HCT116 (cell line): Measurements from ENCODE around the gene FAM110A. TPM values are rescaled to one million over a fixed set of nuclear protein-coding genes. Genes with fewer than 3 reads are reported as not detected.

Experiments
- ATAC-seq: fragments of 200-7000 bp; cut with Tn5 transposase; 2 replicates; pipeline ENCODE4 v1.9.1; 2020; ENCODE audit warnings: mild to moderate bottlenecking, moderate library complexity
- BruUV-seq: library from RNA; stranded (reverse); fragments of 400-500 nt; replicated peaks from 2 replicates; lab custom pipeline; 2021; lab: Mats Ljungman, UMichigan
- CTCF ChIA-PET: fragments of 300-600 bp; sonication (Branson Sonifier 250); formaldehyde crosslinking; loops from one replicate; lab custom pipeline; 2021; ENCODE audit warnings: antibody characterized with exemption; lab: Charles Lee
- POLR2A ChIA-PET: fragments of 300-600, 350-600 bp; sonication (Branson Sonifier 250); formaldehyde crosslinking; loops from one replicate; lab custom pipeline; 2021; ENCODE audit warnings: antibody characterized with exemption; lab: Charles Lee
- RAD21 ChIA-PET, 2 experiments: fragments of 300-600 bp; sonication (Branson Sonifier 250); formaldehyde crosslinking; loops; one replicate each; lab custom pipeline; 2023; ENCODE audit warnings: low total read pairs in 2 of 2; ENCODE audit not compliant: uncharacterized antibody in 2 of 2, unreplicated experiment in 2 of 2, low non-redundant PET in 1 of 2; lab: Charles Lee
- DNase-seq: peaks from one replicate; pipeline ENCODE4 v3.0.0-alpha.2; 2010; ENCODE audit warnings: low read depth, low spot score
- H2AFZ ChIP-seq: fragments of 200-600 bp; shearing (Covaris generic), sonication (generic); 2 replicates; pipeline ENCODE4 v1.6.1; 2017; ENCODE audit warnings: low read depth, mixed run types, mixed read lengths, antibody characterized with exemption, low read length; ENCODE audit not compliant: poor library complexity, severe bottlenecking
- H3K27ac ChIP-seq: 2 replicates; pipeline ENCODE4 v1.5.1; 2012; ENCODE audit warnings: low read depth, low read length
- H3K27me3 ChIP-seq: fragments of 200-600 bp; sonication (generic); 2 replicates; pipeline ENCODE4 v1.6.1; 2016; ENCODE audit warnings: mixed run types, low read length, mixed read lengths; ENCODE audit not compliant: insufficient read depth
- H3K36me3 ChIP-seq, 2 experiments: fragments of 200-500 bp in 1 of 2; fragments of 200-600 bp in 1 of 2; sonication (Bioruptor generic) in 1 of 2; sonication (generic) in 1 of 2; 2 replicates each; pipeline versions ENCODE4 v1.5.1 to v1.6.1; 2014 to 2016; ENCODE audit warnings: low read length in 2 of 2, inconsistent platforms in 1 of 2, mixed read lengths in 1 of 2, mixed run types in 1 of 2; ENCODE audit not compliant: insufficient read depth in 2 of 2, control insufficient read depth in 1 of 2
- H3K4me1 ChIP-seq, 2 experiments: fragments of 200-600 bp in 1 of 2; sonication (generic) in 1 of 2; 2 replicates each; pipeline versions ENCODE4 v1.5.1 to v1.6.1; 2012 to 2017; ENCODE audit warnings: low read length in 2 of 2, inconsistent platforms in 1 of 2, mild to moderate bottlenecking in 1 of 2, mixed read lengths in 1 of 2, mixed run types in 1 of 2, moderate library complexity in 1 of 2; ENCODE audit not compliant: insufficient read depth in 2 of 2, control insufficient read depth in 1 of 2
- H3K4me2 ChIP-seq: fragments of 200-600 bp; sonication (generic); 2 replicates; pipeline ENCODE4 v1.6.1; 2017; ENCODE audit warnings: mixed run types, low read length, mixed read lengths
- H3K4me3 ChIP-seq, 2 experiments: fragments of 200-600 bp in 1 of 2; sonication (generic) in 1 of 2; replicated peaks in 1 of 2; 2 replicates each; pipeline ENCODE4 v1.5.1; 2011 to 2016; ENCODE audit warnings: low read length in 2 of 2, control low read depth in 1 of 2, low read depth in 1 of 2, mild to moderate bottlenecking in 1 of 2, mixed read lengths in 1 of 2, mixed run types in 1 of 2
- H3K79me2 ChIP-seq: fragments of 200-600 bp; sonication (generic); 2 replicates; pipeline ENCODE4 v1.6.1; 2017; ENCODE audit warnings: mild to moderate bottlenecking, mixed run types, low read length, moderate library complexity, mixed read lengths; ENCODE audit not compliant: insufficient read depth
- H3K9ac ChIP-seq: fragments of 200-600 bp; sonication (generic); 2 replicates; pipeline ENCODE4 v1.6.1; 2016; ENCODE audit warnings: low read length, mixed read lengths
- H3K9me2 ChIP-seq: fragments of 200-600 bp; sonication (generic), shearing (Covaris generic); 2 replicates; pipeline ENCODE4 v1.6.1; 2017; ENCODE audit warnings: mixed run types, mild to moderate bottlenecking, moderate library complexity; ENCODE audit not compliant: insufficient read depth
- H3K9me3 ChIP-seq, 2 experiments: fragments of 200-500 bp in 1 of 2; fragments of 200-600 bp in 1 of 2; sonication (Bioruptor generic) in 1 of 2; sonication (generic) in 1 of 2; 2 replicates each; pipeline ENCODE4 v1.6.1; 2014 to 2017; ENCODE audit warnings: low read length in 2 of 2, mixed read lengths in 2 of 2, inconsistent platforms in 1 of 2, low read depth in 1 of 2, mild to moderate bottlenecking in 1 of 2, mixed run types in 1 of 2, moderate library complexity in 1 of 2; ENCODE audit not compliant: control insufficient read depth in 1 of 2, insufficient read depth in 1 of 2
- H4K20me1 ChIP-seq: fragments of 200-600 bp; sonication (generic), shearing (Covaris generic); 2 replicates; pipeline ENCODE4 v1.6.1; 2017; ENCODE audit warnings: mixed run types, mild to moderate bottlenecking, moderate library complexity; ENCODE audit not compliant: insufficient read depth
- ELF1 ChIP-seq: IDR thresholded peaks from 2 replicates; pipeline ENCODE4 v1.6.1; 2012; ENCODE audit warnings: low read depth, borderline replicate concordance
- EZH2phosphoT487 ChIP-seq: fragments of 200-600 bp; IDR thresholded peaks from 2 replicates; pipeline ENCODE4 v1.6.1; 2018; ENCODE audit warnings: antibody characterized with exemption, borderline replicate concordance
- SIN3A ChIP-seq: IDR thresholded peaks from 2 replicates; pipeline ENCODE4 v1.6.1; 2012; ENCODE audit warnings: low read depth
- ZFX ChIP-seq: fragments of 450-650 bp; IDR thresholded peaks from 2 replicates; pipeline ENCODE4 v1.6.1; 2017
- intact Hi-C: fragments of 100-400 bp; cut with micrococcal nuclease; formaldehyde crosslinking; loops from 2 replicates; pipeline ENCODE4 v1.10.0; 2022
- total RNA-seq: library from RNA; stranded (reverse); gene quantifications from one replicate; pipeline ENCODE4 v1.2.1, GENCODE V29; 2021; ENCODE audit not compliant: unreplicated experiment

FAM110A gene
- total RNA-seq, 1 experiment from 2014 or later = 26.4 TPM

GRCh38 chr20:835608-836045 lies 2.1 kb downstream of the FAM110A start:
- Histone ChIP-seq H3K4me2 (peak overlapping the region; percentile 63), H2AFZ (no peak overlapping the region), H3K4me3 (peak overlapping the region in 1 of 2 experiments; percentile 32; a peak in 1 of 4 replicates), H3K36me3 (no peaks in the 10 kb centered on the region), H3K27ac (no peak overlapping the region), H3K79me2 (peaks cover 31% of the 10 kb centered on the region), H3K27me3 (no peaks in the 10 kb centered on the region), H3K9ac (0 out of 2 replicates have a peak overlapping the region, but pooled peaks have one; percentile 17), H3K4me1 (peaks cover 20 to 42% of the 10 kb centered on the region in 2 experiments), H3K9me3 (no peaks in the 10 kb centered on the region), H3K9me2 (no peaks in the 10 kb centered on the region), H4K20me1 (no peaks in the 10 kb centered on the region)
- ChIA-PET CTCF (interaction anchor here (1.0 to 1.3 kb wide), 2 partner anchors 19 to 120 kb away, joined by 3 to 6 read pairs; no protein-coding TSS in a partner anchor), RAD21 (no interaction called here), POLR2A (no interaction called here)
- no peak for DNase-seq
- ATAC-seq = no peak
- no TSS peak for BruUV-seq
- 0 out of 2 replicates have a peak, but pooled peaks have one; percentile 9 for TF ChIP-seq ZFX
- no peak for TF ChIP-seq EZH2phosphoT487
- intact Hi-C loops = no loop called here

GRCh38 chr20:836190-836589 lies 2.7 kb downstream of the FAM110A start:
- ChIA-PET POLR2A (no interaction called here), RAD21 (no interaction called here), CTCF (no interaction called here)
- Histone ChIP-seq H3K36me3 (no peaks in the 10 kb centered on the region), H3K9me3 (no peaks in the 10 kb centered on the region), H3K79me2 (peaks cover 31% of the 10 kb centered on the region), H4K20me1 (no peaks in the 10 kb centered on the region), H3K9ac (no peak overlapping the region), H3K4me1 (peaks cover 22 to 46% of the 10 kb centered on the region in 2 experiments), H3K9me2 (no peaks in the 10 kb centered on the region), H3K4me2 (peak overlapping the region; percentile 63; the same call in 1 of the 2 replicates), H3K4me3 (no peak overlapping the region), H3K27ac (no peak overlapping the region), H3K27me3 (no peaks in the 10 kb centered on the region), H2AFZ (no peak overlapping the region)
- intact Hi-C loops = no loop called here
- ATAC-seq = no peak
- no peak for DNase-seq
- BruUV-seq = no TSS peak
- TF ChIP-seq SIN3A (no peak), ZFX (no peak), ELF1 (no peak)
